SW 1271 (cell line): ENCODE measurements around the gene PNPLA2.

Experiments
- DNase-seq, 2 experiments: peaks; one replicate each; lab custom pipeline; 2025; lab: John Stamatoyannopoulos, UW

PNPLA2 gene

DNA sequence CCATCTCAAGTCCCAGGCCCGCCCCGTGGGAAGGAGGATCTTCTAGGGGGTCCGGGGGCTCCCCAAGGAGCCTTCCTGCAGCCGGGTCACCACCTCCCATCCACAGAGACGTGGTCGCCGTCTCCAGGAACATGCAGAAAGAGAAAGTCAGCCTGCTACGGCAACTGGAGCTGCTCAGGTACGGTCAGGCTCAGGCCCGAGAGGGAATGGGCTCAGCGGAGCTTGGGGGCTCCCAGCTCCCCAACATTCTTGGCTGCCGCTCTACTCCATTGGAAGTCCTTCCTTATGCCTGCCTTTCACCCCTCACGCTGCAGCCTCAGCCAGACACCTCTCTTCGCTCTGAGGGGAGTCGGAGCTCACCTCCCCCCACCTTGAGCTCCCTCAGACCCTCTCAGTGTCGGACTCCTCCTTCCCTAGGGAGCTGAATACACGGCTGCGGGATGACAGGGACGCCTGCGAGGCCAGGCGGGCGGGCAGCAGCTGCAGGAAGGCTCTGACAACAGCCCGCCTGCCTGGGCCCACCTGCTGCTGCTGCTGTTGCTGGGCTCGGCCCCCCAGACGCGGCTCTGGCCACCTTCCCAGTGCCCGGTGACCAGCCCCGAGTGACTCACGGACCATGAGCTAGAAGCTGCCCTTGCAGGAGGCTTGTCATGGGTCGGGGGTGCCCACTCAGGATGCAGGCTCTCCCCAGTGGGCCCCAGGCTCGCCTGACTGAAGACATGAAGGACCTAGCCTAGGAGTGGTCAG, 12.6 kb downstream of the PNPLA2 start:
- no peak for DNase-seq

DNA sequence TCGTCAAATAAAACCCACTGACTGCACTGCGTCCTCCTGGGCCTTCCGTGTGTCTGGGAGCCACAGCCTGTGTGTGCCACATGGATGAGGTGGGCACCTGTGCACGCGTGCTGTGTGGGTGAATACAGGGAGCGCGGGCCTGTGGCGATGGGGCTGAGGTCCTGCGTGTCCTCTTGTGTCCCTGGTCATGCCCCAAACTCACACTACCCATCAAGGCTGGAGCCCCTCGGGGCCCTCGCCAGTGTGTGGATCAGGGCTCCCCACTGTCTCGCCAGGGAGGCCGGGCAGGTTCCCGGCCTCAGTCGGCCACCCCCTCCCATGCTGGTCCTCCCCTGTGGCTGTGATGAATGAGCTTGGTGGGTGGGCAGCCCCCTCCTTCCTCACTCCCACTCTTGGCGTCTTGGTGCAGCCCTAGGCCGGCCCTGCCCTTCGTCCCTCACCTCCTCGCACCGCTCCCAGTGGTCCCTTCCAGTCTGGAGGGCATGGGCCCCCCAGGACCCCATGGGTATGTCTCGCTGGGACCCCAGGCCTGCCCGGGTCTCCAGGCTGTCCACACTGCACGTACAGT, 13.3 kb downstream of the PNPLA2 start:
- DNase-seq = no peak

DNA sequence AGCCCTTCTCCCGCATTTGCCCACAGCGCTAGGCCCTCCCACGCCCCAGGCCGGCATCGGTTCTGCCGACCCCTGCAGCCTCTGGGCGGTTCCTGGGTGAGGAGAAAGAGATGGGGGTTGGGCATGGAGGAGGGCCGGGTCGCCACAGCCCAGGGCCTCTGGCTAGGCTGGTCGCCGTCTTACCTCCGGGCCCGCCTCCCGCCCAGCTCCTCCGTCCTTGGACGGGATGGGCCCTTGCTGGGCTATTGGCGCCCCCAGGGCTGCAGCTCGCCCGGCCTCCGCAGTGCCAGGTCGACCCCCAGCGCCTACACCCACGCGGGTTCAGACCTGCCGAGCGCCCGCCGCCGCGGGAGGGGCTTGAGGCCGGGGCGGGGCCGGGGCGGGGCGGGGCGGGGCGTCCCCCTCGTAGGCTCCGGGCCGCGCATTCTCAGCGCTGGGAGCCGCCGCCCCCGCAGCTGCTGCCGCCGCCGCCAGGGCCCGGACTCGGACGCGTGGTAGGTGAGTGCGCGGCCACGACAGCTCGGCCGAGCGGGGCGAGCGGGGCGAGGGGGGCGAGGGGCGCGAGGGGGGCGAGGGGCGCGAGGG, 13.9 kb downstream of the PNPLA2 start, which contains the start of gene CD151:
CD151 (plus strand) TSS at position 424 of the 585 bp plus-strand sequence. CDS start 3,118 bp downstream, outside the sequence.
- DNase-seq = peak in 1 of 2 experiments; percentile 67

DNA sequence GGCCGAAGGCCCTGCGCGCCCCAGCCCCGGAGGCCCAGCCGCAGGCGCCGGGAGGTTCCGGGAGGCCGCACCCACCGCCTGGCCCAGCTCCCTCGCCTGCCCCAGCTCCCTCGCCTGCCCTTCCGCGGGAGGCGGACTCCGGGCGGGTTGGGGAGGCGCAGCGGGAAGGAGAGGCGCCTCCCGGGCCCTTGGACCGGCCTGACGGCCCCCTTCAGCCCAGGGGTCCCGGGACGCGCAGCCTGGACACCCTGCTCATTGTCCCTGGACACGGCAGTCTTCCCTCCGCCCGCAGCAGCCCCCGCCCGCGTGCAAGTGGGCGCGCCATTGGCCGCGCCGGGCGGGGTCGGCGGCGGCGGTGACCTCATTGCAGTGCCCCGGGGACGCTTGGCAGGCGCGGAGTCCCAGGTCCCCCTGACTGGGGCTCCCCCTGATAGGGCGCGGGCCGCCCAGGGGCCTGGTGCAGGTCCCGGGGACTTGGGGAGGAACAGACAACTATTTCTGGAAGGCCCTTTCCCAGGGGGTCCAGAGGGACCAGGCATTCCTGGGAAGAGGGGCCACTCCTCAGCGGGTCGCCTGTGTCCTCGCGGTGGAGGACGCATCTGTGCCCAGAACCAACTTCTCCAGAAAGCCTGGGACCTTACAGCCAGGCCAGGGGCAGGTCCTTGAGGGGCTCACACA, 14.5 kb downstream of the PNPLA2 start:
- no peak for DNase-seq

DNA sequence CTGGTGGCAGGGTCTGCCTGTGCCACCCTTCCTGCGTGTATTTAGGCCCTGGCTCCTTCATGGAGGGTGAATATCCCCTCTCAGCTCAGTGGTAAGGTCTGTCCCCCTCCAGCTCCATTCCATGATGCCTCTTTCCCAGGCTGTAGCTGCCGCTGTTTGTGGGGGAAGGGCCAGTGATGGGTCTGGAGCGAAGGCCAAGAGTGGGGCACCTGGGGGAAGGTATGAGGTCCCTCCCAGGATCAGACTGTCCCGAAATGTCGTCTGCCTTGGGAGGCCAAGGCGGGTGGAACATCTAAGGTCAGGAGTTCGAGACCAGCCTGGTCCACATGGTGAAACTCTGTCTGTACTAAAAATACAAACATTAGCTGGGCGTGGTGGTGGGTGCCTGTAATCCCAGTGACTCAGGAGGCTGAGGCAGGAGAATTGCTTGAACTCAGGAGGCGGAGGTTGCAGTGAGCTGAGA, 15.2 kb downstream of the PNPLA2 start:
- no peak for DNase-seq

DNA sequence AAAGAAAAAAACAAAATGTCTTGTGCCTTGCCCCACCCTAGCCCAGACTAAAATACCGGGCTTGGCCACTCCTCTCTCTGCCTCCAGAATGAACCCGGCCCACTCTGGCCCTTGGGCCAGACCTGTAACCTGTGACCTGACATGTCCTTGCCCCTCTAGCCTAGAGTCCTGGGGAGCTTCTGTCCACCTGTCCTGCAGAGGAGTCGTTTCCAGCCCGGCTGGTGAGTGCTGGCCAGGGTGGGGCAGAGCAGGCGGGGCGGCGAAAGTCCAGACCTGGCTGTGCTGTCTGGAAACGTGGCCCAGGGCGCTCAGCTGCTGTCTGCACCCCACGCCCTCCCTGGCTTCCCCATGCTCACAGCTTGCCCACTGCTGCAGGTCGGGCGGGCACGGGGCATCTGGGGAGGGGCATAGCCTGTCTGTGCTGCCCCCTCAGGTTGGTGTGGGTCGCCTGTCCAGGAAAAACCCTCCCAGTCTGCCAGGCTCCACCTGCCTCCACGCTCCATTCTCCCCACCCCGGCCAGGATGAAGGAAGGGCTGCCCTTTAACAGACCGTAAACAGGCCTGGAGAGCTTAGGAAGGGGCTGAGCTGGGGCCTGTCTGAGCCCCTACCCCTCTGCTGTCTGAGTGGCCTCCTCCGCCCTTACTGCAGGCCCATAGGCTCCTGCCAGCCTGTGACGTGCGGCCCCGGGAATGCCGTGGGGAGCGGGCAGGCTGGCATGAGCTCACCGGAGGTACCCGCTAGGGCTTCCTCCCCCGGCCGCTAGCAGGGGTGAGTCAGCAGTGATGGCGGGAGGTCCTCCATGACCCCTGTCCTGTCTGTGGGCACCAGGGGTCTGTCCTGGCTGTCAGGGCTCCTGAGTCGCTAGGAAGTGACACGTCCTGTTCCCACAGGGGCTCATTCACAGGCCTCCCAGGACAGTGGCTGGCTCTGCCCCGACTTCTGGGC, 15.9 kb downstream of the PNPLA2 start:
- DNase-seq = peak; percentile 94 to 95

DNA sequence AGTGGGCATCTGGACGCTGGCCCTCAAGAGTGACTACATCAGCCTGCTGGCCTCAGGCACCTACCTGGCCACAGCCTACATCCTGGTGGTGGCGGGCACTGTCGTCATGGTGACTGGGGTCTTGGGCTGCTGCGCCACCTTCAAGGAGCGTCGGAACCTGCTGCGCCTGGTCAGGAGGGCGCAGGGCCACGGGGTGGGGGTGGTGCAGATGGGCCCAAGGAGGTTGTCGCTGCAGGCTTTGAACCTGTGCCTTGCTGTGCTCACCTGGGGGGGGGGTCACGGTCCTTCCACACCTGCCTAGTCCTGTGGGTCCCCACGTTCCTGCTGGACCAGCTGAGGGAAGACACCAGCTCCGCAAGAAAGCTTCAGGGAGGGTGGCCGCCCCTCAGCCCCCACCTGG, 17.6 kb downstream of the PNPLA2 start:
- no peak for DNase-seq

DNA sequence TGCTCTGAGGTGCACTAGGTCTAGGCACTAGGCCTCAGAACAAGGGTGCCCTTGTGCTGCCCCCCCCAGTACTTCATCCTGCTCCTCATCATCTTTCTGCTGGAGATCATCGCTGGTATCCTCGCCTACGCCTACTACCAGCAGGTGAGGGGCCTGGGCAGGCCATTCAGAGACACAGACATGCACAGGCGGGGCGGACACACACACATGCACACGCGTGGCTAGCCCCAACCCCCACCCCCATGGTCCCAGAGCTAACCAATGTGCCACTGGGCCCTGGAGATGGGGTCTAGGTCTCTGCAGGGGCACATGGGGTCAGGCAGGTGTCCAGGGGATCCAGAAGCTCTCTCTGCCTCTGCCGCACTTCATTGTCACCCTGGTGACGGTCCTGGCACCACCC, 18.0 kb downstream of the PNPLA2 start:
- no peak for DNase-seq

DNA sequence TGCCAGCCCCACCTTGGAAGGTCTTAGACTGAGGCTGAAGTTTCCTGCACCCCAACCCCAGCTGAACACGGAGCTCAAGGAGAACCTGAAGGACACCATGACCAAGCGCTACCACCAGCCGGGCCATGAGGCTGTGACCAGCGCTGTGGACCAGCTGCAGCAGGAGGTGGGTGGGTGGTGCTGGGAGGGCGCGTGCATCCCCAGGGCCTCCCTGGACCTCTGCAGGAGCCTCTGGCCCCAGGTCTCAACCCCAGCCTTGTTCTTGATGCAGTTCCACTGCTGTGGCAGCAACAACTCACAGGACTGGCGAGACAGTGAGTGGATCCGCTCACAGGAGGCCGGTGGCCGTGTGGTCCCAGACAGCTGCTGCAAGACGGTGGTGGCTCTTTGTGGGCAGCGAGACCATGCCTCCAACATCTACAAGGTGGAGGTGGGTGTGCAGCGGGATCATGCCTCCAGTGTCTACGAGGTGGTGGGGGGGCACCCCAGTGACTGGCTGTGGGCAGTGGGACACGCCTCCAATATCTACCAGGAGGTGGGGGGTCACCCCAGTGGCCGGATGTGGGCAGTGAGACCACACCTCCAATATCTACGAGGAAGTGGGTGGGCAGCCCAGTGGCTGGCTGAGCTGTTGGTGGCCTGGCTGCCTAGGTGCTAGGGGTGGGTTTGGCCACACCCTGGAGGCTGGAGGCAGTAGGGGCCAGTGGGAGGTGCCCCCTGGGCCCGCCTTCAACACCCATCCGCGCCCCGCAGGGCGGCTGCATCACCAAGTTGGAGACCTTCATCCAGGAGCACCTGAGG, 18.7 kb downstream of the PNPLA2 start:
- no peak for DNase-seq

DNA sequence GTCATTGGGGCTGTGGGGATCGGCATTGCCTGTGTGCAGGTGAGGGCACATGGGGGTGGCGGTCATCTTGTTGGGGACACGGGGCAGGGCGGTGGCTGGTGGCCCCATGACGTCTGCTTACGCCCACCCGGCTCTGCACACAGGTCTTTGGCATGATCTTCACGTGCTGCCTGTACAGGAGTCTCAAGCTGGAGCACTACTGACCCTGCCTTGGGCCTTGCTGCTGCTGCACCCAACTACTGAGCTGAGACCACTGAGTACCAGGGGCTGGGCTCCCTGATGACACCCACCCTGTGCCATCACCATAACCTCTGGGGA, 19.2 kb downstream of the PNPLA2 start:
- DNase-seq = no peak

DNA sequence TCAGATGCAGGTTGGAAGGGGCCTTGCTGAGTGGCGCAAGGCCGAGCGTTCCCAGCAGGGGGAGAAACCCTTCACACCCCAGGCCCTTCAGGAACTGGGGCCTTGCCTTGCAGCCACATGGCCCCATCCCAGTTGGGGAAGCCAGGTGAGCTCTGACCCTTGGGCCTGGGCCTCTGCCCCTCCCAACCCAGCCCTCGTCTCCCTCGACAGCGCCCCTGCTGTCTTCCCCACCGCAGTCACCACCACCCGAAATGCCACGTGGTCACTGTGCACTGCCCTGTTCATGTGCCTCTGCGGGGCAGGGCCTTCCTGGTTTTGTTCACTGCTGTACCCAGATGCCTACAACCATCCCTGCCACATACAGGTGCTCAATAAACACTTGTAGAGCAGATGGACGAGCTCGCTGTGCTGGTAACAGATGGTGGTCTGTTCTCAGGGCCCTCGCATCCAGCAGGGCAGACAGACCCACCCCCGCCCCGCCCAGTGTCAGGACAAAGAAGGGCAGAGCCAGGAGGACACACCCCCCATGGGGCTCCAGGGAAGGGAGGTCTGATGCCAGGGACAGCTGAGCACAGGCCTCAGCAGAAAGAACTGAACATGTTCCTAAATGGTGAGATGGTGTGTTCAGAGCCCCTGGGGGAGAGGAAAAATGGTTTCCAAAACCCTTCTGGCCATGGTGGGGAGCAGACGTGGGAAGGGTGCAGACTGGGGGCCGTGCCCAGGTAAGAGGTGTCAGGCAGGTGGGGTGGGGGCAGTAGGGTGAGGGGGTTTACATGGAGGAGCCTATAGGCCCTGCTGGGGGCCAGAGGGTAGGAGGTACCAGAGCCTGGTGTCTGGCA, 19.9 kb downstream of the PNPLA2 start:
- peak in 1 of 2 experiments; percentile 64 for DNase-seq

DNA sequence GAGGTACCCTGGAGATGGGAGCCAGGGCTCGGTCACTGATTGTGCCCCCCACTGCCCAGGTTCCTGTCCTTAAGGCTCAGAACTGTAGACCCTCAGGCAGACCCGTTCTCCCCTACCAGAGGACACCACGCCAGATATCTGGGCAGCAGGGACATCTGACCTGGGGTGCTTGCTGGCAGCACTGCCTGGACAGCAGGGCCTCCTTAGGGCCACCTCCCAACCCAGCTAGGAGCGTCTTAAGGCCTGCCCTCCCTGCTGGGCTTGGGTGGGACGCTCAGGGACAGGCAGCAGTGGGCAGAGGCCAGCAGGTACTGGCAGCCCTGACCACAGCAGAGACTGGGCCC, 20.5 kb downstream of the PNPLA2 start:
- DNase-seq = no peak

DNA sequence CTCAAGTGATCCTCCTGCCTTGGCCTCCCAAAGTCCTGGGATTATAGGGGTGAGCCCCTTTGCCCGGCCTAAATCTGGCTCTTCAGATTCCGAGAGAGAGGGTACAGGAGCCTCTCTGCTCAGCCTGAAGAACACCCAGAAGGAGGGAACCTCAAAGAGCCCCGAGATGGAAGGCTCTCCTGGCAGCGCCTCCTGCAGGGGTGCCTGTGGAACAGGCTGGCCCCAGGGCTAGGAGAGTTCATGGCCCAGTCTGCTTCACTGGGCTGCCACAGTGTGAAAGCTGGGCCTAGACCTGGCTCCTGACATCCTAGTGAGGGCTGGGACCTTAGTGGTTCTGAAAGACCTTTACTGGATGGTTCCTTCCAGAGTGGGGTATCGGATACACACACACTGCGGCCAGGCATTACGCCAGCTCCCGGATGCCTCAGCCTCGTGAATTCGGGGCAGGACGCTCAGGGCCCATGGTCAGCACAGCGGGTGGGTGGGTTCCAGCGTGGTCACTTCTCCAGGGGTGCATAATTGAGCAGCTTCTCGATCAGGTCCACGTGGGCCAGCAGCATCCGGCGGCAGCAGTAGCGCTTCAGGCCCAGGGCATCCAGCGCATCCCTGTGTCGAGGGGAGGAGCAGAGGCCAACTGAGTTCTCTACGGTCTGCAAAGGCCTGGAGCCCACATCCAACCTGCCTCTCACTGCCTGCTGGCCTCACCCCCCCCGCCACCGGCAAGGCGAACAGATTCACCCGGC, 21.3 kb downstream of the PNPLA2 start:
- DNase-seq = no peak

DNA sequence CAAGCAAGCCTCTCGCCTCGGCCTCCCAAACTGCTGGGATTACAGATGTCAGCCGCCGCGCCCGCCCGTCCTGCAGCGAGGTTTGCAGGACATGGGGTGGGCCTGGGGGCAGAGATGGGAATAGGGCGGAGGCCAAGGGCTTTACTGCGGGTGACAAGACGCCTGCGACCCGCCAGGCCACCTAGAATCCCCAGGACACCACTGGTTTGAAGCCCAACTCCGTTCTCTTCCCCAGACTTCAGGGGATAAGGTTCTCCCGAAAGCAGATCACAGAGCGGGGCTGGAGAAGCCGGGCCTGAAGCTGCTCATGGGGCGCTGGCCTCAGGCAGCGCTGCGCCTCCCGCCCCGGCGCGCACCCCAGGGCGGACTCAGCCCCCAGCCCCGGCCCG, 23.3 kb downstream of the PNPLA2 start:
- no peak for DNase-seq

DNA sequence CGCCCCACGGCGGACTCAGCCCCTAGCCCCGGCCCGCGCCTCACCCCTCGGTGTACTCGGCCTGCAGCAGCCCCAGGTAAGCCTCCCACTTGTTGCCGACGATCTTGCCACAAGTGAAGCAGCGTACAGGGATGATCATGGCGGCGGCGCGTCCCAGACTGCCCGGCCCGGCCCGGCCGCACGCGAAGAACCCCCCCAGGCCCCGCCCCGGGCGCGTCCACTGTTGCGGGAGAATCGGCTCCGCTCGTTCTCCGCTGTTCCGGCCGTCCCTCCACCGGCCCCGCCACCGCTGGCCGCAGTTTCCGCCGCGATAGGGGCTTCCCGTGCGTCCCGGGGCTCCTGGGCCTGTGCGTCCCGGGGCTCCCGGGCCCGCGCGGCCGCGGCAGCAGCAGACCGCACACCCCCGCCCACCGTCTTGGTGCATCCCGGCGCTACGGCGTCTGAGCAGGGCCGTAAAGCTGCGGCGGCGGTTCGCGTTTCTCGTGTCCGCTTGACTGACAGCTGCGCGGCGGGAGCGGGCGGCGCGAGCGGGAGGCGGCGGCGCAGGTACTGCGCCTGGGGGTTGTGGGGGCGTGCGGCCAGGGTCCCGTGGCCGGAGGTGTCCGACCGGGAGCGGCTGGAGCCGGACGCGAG, 23.8 kb downstream of the PNPLA2 start, which contains the start of the genes POLR2L and TSPAN4:
POLR2L (minus strand) TSS at position 160 of the 633 bp plus-strand sequence; CDS start at position 139, 21 bp downstream.
TSPAN4 (plus strand) TSS at position 483 of the 633 bp plus-strand sequence. CDS start 7,453 bp downstream, outside the sequence.
- peak; percentile 55 to 77 for DNase-seq

DNA sequence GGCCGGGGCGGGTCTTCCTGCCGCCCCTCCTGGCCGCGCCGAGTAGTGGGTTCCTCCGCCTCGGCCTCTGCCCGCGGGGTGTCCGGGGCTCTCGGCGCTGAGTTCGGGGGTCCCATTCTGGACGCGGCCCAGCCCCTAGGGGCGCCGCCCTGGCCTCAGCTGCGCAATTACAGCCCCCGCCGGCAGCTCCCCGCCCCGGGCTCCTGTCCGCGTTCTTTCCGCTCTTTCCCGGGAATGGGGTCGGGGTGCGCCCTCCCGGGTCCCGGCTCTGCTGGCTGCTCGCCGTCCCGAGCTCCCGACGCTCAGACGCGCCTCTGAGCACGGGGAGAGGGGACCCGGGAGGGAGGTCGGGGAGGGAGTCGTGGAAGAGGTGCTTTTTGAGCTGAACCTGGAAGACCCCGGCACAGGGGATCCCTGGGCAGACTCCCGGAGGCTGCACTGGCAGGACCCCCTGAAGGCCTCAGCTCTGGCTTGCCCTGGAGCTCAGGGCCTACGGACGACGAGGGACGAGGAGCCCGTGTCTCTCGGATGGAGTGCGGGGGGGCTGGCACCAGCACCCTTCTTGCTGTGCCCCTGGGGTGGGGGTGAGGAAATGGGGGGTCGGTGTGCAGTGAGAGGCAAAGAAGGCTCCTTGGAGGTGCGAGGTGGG, 24.5 kb downstream of the PNPLA2 start:
- no peak for DNase-seq

DNA sequence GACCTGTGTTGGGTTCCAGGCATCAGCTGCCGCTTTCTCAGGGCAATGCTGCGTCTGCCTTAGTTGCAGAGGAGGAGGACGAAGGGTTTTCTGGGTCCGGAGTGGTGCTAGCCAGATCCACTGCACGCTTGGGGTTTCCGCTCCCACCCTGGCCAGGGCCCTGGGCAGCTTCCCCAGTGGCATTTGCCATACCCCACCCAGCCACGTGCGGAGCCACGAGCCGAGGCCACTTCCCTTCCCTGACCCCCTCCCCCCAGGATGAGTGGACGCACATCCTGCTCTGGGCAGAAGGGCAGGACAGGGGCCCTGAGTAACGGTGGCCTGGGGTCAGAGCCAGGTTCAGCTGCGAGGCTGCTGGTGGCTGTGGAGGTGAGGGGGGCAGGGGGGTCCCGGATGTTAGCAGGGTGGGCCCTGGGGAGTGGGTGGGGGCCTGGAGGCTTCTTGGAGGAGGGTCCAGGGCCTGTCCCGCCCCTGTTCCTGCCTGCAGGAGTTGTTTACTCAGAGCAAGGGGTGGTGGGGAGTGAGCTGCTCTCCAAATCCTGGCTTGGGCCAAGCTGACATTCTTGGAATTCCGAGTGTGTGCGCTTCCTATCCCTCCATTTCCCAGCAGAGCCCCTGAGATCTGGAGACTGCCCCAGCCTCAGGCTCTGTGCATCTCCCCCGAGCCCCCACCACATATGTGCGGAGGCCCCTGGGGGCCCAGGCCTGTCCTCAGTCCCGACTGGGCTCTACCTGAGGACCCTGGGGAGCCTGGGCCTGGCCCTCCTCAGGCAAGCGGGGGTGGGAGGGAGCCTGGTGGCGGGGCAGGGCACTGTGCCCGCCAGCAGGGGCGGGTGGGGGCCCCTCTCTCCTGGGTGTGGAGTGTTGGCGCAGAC, 25.3 kb downstream of the PNPLA2 start:
- peak; percentile 88 to 90 for DNase-seq
